DMS 273 treated with DMSO at 0.1 percent for 48 hours (cell line): Measurements from ENCODE around the gene MICAL3.
A peak's percentile ranks its signal among the peaks of the same experiment; 100 is the strongest.
"Not testable (repeated sequence)": the region's sequence is repeated elsewhere in the genome, so short reads cannot be mapped to it uniquely, and the experiment has no call there.

Source experiments
- DNase-seq: peaks from one replicate; lab custom pipeline; 2025; lab: John Stamatoyannopoulos, UW

MICAL3 gene

DNA sequence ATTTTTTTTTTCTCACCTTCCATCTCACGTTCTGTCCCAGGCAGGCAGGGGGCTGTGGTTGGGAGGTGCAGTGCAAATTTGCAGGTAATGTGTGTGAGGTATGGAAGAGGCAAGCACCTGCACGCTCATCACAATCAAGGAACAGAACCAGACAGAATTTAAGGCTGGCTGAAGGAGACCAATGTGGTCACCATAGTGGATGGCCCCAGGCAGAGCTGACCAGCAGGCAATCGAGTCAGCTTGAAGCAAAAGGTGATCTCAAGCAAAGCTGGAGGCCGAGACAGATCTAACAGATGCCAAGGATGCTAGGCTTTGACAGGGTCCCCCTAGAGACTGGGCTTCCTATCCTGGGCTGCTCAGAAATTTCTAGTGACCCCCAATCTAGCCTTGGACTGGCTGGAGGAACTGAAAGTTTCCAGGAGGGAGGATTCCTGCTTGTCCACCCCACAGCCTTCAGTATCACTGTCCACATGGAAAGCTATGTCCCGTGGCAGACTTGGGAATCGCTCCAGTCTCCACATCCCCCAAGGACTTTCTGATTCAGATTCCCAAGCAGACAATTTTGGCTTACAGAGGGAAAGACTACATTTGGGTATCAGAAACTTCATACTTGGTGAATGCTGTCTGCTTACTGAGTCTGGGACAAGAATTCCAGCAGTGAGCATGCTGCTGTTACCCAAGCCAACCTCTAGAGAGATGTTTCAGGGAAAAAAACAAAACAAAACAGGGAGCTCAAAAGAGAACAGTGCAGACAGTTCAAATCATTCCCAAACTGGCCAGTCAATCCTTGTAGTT, 9.0 kb upstream of the MICAL3 start:
- DNase-seq = no peak

DNA sequence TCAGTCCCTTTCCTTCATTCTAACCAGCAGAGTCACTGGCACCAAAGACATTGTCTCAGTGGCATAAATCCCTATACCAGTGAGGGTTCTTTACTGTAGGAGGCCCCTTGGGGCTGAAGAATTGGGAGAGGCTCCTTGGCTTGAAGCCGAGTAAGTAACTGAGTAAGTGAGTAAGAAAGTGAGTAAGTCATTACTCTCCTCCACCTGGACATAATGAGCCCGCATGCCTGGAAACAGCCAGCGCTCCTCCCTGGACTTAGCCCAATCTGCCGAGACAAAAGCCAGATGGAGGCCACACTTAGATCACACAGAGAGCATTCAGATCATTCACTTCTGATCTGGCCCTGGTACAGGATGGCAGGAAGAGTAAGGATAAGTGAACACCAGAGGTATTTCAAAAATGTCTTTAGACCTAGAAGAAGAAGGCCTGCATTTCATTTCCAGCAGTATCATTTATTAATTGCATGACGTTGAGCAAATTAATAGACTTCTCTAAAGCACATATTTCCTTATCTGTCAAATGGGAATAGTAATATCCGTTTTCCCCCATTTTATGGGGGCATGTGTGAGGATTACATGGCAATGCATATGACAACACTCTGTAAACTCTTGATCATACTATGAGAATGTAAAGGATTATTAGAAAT, 8.2 kb upstream of the MICAL3 start:
- peak; percentile 46 for DNase-seq

DNA sequence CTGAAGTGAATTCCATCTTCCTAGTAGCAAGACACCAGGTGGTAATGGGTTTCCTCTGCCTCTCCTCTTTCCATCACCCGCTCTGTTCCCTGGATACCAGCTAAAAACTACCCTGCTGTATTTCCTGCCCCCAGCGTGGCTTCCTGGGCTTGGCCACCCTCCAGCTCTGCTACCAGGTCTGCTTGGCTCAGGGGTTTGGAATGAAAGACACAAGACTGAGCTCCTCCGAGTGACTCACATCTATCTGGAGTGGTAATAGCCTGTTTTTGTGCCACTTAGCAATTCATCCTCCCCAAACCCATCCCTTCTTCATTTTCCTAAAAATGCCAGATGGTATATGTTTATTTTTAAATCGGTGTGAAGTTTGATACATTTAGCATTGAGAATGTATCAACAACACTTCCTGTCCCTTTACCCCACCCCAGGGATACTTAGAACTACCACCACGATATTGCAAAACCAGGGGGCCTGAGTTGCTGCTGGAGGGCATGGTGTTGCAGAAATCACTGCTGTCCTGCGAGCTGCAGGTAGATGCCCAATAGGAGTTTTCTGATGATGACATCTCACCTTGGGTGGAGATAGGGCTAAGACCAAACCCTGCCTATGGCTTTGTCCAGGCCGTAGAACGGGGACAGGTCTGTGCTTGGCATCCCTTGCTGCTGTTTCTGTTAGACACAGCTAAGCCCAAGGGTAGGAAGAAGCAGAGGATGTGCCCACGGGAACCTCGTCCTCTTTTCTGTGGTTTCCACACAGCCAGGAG, 7.5 kb upstream of the MICAL3 start:
- DNase-seq = no peak

DNA sequence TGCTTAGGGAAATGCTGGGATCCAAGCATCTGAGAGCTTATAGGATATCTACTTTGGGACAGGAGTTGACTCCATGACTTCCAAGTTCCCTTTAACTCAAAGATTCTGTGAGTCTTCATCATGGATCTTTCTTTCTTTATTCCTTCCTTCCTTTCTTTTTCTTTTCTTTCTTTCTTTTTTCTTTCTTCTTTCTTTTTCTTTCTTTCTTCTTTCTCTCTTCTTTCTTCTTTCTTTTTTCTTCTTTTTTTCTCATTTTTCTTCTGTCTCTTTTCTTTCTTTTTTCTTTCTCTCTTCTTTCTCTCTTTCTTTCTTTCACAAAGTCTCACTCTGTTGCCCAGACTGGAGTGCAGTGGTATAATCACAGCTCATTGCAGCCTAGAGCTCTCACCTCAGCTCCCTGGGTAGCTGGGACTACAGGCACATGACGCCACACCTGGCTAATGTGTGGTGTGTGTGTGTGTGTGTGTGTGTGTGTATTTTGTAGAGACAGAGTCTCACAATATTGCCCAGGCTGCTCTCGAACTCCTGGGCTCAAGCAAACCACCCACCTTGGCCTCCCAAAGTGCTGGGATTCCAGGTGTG, 5.4 kb upstream of the MICAL3 start:
- no peak for DNase-seq

DNA sequence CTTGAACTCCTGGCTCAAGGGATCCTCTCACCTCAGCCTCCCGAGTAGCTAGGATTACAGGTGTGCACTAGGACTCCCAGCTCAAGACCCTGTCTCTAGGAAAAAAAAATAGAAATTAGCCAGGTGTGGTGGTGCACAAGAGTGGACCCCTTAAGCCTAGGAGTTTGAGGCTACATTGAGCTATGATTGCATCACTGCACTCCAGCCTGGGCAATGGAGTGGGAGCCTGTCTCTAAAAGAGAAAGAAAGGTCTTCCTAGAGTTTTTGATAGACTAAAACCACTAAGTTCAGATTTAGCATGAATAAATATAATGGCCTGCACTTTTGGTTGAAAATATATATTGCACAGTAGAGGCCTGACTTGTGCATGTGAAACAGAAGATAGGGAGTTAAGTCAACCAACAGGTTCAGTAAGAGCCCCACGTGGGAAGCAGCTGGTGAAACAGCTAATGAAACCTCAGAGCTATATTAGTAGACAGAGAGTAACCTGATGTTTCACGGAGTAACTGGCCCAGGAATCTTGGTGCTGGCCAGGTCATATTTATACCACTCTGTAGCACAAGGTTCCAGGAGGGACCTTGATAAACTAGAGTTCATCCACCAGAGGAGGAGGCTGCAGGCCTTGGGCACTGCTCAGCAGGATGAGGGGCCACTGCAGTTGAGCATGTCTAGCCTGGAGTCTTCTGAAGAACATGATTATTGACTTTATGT, 4.6 kb upstream of the MICAL3 start:
- DNase-seq = no peak

DNA sequence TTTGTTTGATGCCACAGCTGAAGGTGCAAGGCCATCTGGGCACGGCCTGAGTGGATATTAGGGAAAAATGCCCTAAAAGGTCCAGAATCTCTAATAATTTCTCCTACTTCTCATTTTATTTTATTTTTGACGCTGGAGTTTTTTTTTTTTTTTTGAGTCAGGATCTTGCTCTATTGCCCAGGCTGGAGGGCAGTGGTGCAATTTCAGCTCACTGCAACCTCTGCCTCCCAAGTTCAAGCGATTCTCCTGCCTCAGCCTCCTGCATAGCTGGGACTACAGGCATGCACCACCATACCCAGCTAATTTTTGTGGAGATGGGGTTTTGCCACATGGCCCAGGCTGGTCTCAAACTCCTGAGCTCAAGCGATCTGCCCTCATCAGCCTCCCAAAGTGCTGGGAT, 1.5 kb upstream of the MICAL3 start:
- DNase-seq = not testable (repeated sequence)

DNA sequence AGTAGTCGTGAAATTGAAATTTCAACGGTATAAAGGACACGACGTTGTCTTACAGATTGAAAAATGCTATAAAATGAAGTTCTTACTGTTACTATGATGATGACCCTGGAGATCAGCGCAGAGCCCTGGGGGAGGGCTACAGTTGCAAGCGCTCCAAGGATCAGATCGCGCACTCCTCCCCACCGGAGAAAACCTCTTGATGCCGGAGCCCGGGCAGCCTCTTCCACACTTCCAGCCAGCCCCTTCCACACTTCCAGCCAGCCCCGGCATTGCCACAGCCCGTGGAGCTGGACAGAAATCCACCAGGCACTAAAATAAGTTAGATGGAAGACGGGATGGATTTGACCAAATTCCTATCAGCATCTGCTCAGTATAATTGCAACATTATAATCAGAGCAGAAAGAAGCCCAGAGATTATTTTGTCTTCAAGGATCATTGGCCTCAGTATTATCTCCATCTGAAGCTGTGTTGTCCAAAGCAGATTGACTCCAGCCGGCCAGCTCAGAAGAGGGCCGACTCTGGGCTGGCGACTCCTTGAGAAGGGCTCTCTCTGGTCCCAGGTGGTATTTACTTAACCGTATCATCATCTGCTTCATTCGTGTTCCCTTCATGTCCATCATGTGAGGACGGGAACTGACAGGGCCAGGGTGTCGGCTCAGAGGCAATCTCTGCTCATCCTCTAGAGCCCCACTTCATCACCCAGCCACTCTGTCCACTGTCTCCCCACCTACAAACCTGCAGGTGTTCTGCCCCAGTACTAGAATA, 777 bp upstream of the MICAL3 start:
- no peak for DNase-seq

DNA sequence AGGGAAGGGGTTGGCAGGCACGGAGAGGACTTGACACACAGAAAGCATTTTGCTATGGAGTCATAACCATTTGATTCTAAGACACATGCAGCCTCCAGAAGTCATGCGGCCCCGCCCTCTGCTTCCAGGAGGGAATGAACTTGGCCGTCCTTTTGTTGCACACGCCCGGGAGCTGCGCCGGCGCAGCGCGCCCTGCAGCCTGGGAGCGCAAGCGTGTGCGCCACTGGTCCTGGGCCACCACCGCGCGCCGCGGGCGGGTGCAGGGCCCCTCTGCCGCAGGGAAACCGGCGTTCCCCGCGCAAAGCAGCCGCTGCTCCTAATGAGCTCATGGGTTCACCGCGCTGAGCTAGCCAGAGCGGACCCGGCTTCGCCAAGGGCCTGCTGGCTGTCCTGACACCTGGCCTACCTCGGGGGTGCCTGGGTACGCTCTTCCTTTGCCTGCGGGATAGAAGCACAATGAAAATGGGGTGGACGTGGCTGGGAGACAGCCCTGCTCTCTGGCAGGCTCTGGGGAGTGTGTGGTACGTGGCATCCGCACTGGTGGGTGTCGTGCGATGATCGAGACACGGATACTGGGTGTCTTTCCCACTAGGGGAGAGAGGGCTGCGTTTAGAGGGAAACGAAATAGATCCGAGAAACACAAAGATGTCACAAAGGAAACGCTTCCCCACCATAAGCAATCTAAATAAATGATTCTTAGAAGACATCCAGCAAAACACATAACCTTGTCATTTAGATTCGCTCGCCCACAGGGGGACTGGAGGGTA, 669 bp downstream of the MICAL3 start:
- peak; percentile 30 for DNase-seq

DNA sequence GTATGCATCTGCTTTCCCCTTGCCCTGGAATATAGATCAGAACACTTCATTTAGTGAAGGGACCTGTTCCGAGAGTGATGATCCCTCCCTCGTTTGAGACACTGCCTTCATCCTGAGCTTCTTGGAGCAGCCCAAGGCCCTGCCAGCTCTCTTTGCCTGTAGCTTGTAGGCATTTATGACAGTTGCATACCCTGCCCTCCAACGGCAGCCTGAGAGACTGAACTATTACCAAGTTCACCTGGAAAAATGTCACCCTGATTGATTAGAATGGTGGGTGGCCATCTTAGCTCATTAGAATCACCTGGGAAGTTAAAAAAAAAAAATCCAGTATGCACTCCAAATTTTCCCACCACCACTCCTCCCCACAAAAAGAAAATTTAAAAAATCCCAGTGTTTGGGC, 1.5 kb downstream of the MICAL3 start:
- no peak for DNase-seq

DNA sequence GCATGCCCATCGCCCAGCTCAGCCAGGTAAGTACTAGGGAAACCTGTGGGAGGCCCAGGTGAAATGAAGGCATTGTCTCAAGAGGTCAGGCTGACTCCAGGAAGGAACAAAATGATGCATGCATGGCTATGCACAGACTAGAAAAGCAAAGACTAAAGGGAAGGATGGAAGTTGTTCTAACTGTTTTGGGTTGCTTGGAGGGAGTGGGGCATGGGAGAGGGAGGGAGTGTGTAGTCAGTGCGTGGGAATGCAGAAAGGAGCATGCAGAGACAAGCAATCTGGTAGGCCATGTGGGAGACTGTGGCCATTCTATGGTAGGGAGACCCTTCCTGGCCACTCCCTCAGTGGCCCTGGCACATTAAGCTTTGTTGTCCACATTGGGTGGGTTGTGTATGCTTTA, 2.9 kb downstream of the MICAL3 start:
- no peak for DNase-seq

DNA sequence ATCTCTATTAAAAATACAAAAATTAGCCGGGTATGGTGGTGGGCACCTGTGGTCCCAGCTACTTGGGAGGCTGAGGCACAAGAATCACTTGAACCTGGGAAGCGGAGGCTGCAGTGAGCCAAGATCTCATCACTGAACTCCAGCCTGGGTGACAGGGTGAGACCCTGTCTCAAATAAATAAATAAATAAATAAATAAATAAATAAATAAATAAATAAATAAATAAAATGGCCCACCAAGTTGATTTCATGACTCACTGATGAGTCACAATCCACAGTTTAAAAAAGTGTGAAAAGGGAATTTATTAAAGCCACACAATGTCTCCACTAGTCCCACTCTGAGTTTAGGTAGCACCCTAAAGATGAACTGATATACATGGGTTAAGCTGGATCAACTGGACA, 3.6 kb downstream of the MICAL3 start:
- not testable (repeated sequence) for DNase-seq

DNA sequence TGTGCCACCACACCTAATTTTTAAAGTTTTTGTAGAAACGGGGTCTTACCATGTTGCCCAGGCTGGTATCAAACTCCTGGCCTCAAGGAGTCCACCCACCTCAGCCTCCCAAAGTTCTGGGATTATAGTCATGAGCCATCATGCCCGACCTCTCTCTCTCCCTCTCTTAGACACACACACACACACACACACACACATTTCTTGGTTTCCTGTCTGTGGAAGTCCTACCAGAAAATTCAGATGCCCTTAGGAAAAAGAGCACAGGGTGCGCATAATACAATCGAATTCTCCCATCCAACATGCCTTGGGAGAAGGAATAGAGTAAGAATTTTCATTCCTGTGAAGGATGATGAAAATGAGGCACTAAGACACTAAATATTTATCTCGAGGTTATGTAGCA, 10.4 kb downstream of the MICAL3 start:
- no peak for DNase-seq

DNA sequence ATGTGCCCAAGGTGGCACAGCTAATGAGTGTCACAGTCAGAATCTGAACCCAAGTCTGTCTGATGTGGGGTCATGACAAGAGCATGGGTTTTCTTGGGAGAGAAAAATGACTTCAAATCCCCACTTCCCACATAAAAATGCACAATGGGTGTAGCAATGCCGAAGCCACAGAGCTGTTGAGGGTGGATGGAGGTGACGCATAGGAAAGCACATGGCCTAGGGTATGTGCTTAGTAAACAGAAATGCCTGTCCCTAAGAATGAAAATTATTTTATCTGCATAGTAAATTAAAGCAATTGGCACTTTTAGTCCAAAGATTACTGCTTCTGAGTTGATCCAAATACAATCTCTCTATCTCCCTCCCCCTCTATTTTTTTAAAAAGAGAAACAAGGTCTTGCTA, 10.9 kb downstream of the MICAL3 start:
- no peak for DNase-seq

DNA sequence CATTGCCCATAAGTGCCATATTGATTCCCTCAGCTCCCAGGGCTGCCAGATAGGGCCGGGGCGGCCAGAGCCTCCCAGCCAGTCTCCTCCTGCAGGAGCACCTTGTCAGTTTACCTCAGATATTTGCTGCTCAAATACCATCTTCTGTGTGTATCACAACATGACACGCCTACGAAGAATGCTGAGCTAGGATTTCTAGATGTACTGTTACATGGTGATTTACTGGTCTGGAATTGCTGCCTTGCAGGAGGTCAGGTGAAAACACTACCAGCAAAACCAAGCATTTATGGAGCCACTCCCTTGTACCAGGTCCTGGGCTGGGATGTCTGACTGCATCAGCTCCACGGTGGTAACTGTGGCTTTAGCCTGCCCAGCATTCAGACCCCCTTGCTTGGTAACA, 11.8 kb downstream of the MICAL3 start:
- DNase-seq = no peak

DNA sequence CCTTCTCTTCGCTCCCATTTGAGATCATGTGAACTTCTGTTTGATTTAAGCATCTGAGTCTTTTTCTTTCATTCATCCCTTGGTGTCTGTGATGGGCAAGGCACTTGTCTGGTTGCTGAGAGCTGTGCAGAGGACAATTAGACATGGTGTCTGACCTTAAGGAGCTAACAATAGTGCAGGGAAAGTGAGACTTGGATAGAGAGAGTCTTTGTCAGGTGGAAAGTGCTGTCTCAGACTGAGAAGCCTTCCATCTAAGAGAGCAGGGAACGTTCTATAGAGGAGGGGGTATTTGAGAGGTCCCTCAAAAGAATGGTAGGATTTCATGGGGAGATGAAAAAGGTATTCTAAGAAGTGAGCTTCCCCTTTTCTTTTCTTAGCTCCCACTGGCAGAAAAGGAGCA, 14.1 kb downstream of the MICAL3 start:
- no peak for DNase-seq

DNA sequence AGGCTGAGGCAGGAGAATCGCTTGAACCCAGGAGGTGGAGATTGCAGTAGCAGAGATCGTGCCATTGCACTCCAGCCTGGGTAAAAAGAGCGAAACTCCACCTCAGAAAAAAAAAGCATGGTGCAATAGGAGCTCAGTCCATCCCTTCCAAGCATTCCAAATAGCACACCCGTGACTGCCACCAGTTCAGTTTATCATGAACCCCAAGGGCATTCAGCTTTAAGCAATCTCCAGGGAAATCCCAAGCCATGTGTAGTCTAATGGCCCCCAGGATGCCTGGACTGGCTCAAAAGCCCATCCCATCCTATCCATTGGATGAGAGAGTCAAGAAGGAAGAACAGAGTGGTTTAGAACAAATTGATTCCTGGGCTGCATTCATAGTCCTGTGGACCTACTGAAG, 16.2 kb downstream of the MICAL3 start:
- DNase-seq = no peak

DNA sequence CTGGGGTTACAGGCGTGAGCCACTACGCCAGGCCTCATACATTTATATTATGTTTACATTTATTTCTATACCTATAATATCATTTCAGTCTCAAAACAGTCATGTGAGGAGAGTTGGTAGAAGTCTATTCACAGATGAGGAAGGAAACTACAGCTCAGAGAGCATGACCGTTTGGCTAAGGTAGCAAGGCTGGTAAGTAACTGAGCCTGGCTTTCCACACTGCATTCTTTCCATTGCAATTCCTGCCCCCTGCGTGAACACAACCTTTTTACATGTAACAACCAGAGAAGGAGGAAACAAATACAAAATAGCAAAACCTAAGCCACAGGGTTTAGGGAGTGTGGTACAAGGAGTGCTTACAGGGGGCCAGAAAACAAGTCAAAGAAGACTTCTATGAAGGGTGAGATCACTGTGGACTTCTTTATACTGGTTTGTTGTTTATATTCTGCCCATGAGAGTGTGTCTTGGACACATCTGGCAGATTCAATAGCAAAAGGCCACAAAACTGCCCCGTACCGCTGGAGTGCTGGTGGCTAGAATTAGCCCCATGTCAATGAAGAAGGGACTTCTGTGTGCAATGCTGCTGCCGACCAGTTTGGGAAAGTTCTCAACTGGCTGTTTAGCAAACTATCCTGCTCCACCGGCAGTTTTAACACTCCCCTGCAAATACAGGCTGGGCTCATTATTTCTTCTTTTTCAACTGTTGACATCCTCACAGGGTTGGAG, 19.0 kb downstream of the MICAL3 start:
- no peak for DNase-seq

DNA sequence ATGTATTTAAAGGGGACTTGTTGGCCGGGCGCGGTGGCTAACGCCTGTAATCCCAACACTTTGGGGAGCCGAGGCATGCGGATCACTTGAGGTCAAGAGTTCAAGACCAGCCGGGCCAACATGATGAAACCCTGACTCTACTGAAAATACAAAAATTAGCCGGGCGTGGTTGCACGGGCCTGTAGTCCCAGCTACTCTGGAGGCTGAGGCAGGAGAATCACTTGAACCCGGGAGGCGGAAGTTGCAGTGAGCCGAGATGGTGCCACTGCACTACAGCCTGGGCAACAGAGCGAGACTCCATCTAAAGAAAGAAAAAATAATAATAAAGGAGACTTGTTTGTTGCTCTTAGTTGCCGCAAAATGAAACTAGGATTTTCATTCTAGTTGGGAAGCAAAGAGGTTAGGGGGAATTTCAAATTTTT, 22.5 kb downstream of the MICAL3 start:
- DNase-seq = not testable (repeated sequence)

DNA sequence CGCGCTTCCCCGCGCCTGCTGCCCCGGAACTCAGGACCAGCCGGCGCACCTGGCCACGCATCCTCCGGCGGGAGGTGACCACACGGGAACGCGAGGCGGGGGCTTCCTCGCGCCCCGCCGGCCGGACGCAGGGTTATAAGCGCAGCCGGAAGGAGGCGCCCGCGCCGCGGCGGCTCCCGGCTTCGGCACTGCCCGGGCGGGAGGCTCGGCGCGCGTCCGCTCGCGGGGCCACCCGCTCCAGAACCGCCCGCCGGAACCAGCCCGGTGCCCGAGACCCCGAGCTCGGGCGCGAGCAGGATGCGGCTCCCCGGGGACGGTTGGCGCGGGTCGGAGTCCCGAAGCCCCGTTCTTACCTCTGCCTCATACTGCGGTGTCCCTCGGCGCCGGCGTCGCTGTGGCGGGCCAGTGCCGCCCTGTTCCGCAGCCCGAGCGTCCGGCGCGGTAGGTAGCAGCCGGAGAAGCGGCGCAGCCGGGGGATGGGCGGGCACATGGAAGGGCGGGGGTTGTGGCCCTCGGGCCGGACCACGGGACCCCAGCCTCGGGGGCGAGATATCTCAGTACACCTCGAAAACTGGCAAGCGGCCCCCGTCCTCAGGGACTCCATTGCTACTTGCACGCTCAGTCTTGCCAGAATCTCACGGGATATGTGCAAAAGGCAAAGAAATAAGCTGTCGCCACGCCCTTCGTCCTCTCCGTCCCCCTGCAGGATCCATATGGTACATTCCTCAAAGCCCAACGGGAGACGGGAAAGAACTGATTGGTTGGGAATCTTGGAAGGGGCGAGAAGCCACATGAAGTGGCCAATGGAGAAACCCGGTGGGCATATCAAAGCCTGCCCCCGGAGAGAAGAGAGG, 23.1 kb downstream of the MICAL3 start:
- DNase-seq = peak; percentile 87
